Endometrium (tissue), 2 donors: ENCODE measurements around the gene MYZAP.

Experiments
- FAIRE-seq: peaks from 2 replicates; lab custom pipeline; 2012; peaks lifted over from hg19 to GRCh38; lab: Jason Lieb, UNC
- donor health status: control.
- donor health status: control.

The MYZAP gene

DNA sequence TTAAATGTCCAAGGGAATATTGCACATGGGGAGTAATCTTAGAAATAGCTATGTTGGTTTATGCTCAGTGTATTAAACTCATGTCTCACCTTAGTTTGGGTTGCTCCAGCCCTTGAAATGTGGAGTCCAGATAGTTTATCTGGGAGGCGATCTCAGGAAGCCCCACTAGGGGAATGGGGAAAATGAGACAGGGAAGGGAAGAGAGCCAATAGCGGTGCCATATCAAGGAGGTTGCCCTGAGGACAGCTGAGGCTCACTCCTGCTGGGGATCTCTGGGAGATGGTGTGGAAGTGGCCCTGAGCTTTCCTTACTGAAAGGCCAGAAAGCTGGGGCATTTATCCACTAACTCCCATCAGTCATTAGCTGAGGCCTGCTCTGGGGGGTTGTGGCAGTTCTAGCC lies 71.6 kb downstream of the MYZAP start:
- no peak for FAIRE-seq

DNA sequence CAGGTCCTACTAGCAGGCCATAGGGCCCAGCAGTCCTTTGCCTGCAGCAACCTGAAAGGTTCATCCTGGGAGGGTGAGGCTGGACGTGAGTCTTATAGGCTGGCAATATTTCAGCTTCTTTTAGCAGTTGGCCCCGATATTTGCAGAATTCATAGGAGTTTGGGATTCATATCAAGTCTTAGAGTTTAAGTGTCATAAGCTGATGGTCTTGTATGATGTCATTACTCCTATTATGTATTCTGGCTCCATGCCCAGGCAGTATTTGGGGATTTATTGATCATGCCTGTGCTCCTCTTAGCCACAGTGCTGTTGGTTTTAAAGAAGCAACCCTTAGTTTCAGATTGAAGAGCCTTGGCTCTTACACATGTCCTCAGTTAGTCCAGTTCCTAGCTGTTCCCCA lies 73.5 kb downstream of the MYZAP start:
- FAIRE-seq: no peak

DNA sequence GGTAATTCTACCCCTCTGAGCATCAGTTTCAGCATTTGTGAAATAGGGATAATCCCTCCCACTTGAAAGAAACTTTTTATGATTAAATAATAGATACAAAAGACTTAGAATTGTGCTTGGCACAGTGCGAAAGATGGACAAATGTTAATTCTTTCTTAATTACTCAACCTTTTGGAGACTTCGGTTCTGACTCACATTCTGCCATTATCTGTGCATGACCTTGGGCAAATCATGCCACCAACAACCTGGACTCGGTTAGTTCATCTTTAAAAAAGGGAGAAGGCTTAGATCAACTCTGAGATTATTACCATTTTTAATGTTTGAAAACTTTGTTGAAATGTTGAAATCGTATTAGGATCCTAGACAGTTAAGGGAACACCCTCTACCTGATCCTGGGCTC lies 74.2 kb downstream of the MYZAP start:
- FAIRE-seq: no peak

DNA sequence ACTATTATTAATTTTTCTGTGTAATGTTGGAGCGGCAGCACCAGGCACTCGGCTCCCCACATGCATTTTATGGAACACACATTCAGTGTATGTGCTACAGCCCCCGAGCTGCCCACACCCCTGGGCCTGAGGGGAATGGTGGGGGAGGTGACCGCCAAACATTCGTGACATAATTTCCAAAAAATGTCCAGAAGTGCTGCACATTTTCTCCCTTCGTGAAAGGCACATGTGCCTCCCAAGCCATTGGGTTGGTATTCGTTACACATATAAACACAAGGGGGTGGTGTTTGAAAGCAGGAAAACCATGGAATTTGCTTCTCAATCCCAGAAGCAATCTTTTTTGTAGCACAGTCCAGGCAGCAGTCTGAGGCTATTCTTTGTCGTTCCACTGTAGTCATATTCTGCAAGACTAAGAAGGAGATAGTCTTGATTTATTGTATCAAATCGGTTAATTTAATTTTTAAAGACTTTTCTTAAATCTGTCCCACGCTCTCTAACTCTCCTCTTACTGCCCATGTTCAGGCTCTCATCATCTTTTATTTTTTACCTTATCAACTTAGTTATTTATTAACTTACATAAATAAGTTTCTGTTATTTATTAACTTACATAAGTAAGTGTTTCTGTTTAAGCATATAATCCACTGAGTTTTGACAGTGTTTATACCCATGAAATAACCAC lies 75.6 kb downstream of the MYZAP start:
- FAIRE-seq: peak; percentile 93

DNA sequence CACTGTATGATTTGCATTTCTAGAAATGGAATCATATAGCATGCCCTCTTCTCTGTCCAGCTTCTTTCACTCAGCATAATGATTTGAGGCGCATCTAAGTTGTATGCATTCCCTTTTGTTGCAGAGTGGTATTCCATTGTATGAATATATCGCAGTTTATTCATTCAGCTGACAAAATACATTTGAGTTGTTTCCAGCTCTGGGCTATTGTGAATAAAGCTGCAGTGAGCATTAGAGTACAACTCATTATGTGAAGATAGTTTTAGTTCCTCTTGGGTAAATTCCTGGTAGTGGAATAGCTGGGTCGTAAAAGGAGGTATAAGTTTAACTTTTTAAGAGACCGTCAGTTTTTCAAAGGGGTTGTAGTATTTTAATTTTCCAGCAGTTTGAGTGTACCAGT lies 76.3 kb downstream of the MYZAP start:
- FAIRE-seq: no peak

DNA sequence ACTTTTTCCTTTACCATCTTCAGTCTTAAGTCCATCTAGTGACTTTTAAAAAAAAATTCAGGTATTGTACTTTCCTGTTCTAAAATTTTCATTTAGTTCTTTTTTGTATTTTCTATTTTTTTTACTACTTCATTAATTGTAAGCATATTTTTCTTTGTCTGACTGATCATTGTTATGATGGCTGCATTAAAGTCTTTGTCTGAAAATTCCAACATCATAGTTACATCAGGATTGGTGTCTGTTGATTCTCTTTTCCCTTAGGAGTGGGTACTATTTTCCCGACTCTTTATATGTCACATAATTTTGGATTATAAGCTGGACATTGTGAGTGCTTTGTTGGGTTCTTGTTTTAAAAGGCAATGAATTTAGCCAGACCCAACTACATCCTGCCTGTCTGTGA lies 79.9 kb downstream of the MYZAP start:
- peak; percentile 12 for FAIRE-seq

DNA sequence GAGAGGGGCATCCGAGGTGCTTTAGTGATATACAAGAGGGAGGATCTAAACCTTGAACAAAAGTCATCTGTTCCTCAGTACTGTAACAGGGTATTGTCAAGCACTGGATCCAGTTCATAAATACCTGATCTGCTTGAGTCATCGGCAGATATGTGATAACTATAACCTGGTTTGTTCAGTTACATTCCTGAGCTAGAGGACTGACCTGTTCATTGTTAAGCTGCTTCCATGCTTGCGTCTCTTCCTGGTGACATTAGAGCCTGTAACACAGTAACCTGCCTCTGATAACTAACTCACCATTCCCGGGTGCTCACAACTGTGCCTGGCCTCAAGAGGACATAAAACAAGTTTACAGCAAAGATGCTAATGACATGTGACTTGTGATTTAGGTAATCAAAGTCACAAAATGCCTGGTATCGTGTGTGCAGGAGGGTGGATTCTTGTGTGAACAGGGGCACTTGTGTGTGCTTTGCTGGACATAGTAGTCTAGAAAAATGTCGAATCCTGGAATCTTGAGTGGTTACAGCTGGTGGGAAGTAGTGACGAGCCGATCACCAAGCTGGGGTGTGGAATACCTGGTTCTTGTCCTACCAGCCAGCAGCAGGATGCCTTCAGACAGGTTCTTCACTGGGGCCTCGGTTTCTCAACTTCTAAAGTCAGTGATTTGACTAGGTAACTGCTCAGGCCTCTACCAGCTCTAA lies 83.9 kb downstream of the MYZAP start:
- FAIRE-seq: no peak

DNA sequence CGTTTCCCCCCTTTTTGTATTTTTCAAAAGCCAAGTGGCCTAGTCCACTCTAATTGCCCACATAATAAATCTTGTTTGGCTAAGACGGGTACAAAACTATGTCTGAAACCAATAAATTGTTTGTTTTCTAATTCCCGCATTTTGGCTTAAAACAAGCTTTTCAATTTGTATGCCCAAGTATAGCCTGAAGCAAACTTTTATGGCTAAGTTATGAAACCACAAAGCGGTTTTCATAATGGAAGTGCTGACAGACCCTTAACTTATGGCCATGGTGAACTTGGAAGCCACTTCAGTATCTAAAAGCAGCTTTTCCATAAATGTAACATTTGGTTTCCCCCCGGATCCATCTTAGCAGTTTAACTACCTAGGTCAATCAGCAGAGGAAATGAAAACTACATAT lies 84.9 kb downstream of the MYZAP start:
- no peak for FAIRE-seq

DNA sequence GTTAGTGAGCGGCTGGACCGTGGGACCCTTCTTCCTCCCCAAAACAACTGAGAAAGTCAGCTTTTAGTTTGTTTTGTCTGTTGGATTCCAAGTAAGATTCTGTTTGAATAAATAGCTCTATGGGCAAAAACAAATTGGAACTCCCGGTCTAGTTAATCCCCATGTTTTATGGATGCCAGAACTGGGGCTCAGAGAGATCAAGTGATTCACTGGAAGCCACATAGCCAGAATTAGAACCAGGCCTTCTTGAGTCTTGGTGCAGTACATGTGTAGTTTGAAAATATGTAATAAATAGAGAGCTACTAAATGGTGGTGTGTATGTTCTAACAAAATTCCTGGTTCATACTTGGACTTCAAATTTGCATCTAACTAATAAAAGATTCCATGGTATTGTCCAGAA lies 85.5 kb downstream of the MYZAP start:
- FAIRE-seq: no peak

DNA sequence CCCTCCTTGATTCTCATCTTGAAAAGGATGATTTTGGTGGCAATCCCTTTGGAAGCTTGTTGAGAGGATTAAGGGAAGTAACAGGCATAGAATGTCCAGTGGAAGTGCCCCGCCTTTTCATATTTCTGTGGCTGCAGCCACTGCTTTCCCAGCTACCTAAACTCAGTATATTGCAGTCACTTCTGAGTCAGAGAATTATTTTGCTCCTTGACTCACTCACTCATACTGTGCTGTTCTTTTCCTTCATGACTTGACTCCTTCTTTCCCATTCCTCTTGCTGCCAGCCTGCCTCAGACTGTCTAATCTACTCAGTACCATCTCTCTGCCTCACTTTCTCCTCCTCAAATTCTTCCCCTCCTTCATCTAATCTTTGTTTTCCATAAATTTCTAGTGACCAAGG lies 88.3 kb downstream of the MYZAP start:
- no peak for FAIRE-seq

DNA sequence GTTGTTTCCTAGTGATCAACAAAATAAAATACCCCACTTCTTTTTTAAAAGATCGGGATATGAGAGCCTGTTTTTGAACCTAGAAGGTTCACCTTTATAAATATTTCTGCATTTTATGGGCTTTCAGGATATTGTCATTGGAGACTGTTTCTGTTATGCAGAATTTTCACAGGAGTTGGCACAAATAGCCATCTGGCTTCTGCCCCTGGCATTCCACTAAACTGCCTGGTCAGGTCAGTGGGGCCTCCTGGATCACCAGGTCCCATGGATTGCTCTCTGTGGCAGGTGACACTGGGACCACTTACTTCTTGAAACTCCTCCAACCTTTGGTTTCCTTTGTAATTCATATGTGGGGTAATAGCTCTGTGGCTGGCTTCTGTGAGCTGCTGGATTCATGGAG lies 89.3 kb downstream of the MYZAP start:
- no peak for FAIRE-seq

DNA sequence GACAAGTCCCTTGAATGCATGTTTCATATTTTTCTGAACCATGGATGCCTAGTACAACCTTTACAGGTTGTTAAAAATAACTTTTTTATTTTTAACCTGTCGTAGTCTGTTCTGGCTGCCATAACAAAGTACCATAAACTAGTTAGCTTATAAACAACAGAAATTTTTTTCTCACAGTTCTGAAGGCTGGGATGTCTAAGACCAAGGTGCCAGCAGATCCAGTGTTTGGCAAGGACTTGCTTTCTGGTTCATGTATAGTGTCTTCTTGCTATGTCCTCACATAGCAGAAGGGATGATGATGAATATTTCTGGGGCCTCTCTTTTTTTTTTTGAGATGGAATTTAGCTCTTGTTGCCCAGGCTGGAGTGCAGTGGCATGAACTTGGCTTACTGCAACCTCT lies 91.8 kb downstream of the MYZAP start:
- FAIRE-seq: no peak

DNA sequence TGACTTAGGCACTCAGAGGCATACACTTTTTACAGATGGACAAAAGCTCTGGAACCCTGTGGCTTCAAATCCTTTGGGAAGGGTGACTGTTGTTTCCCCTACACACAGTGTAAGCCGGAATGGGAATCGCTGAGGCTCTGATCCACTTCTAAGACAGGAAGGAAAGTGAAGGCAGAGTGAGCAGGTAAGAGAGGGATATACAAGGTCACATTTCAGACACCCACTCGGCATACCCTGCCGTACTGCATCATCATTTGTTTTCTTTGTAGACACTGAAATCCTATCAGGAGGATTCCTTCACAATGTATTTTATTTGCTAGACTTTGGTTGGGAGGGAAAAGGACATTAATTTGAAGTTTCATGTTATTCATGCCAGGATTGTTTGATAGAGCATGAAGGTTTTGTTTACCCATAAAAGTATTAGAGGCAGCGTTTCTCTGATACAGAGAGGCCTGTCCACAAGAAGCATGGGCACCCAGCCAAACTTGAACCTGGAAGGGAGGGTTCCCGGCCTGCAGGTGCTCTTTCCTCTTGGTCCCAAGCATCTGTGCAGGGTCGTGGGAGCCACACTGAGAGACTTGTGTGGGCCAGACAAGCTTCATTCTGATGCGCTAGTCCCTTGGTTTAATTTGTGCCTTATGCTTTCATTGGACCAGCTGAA lies 92.9 kb downstream of the MYZAP start:
- no peak for FAIRE-seq

DNA sequence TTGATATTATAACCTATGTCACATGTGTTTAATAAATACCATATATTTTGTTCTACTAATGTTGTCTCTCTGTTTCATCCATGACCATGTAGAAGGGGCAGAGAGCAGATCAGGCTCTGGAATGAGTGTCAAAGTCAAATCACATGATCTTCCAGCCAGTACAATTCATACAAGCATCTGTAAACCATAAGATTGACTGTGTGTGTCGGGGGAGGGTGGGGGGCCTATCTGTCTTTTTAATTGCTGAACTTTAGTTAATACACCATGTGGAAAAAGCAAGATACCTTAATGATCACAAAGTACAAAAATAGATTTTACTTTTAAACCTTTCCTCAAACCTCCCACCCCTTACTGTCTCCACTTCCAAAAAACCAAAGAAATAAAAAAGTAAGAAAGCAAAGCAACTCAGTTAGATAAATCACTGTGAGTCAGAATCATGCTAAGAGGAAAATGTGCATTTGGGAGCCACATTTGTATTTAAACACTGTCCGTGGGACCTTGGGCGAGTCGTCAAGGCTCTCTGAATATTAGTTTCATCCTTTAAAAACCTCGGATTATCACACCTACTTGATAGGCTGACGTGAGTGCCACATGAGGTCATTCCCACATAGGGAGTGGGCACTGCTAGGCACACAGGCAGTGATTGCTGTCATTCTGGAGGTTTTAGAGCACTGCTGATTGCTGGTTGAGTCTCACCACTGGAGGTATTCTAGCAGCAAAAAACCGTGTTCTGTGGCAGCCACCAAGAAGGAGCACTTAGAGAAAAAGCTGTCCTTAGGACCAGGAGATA lies 93.8 kb downstream of the MYZAP start:
- peak; percentile 72 for FAIRE-seq

DNA sequence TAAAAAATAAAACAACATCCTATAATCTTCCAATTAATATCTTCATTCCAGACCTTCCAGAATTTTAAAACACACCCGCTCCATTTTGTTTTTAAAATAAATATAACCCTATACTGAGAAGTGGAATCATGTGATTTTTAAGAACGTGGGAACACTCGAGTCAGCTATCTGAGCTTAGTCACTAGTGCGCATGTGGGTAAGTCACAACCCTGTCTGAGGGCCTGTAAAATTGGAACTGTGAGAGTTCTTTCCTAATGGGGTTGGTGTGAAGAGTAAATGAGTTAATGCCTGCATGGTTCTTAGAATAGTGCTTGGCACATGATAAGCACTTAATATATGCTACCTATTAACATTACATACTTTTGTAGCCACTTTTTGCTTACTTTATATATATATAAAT lies 95.0 kb downstream of the MYZAP start:
- no peak for FAIRE-seq

DNA sequence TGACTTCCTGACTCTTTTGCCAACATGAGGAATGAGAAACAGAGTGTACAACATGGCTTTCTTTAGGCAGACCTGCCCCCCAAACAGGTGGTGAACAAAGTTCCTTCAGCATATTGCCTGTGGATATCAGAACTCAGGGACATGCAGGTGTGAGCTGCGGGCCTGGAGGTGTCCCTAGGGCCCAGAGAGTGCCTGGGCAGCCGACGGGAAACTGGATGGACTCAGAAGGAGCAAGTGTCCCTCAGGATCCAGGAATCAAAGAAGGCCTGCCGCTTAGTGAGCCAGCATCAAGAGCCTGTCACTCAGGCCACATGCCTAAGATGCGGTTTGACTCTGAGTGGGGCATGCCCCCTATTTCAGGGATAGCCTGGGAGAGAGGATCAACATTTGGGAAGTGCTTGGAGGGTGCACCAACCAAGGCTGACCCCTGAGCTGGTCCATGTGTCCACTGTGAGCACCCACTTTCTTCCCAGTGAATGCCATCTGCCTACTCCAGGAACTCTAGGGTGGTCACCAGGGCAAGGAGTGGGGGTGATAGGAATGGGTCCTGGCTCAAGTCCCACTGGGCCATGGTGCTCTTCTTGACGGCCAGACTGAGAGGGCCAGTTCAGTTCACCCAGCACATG lies 98.8 kb downstream of the MYZAP start:
- FAIRE-seq: no peak

DNA sequence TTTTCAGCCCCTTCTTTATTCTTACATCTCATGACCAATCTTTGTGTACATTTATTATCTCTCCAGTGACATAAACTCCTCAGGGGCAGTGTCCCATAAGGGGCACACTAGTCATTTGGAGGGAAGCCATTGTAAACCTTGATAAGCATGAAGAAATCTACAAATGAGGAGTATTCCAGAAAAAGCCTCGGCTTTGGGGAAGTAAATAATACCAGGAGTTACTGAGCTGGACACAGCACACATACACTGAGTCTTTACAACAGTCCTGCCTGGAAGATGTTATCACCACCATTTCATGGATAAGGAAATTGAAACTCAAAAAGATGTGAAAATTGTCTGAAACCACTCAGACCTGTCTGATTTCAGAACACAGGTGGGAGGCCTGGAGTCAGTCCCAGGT lies 99.4 kb downstream of the MYZAP start:
- no peak for FAIRE-seq

DNA sequence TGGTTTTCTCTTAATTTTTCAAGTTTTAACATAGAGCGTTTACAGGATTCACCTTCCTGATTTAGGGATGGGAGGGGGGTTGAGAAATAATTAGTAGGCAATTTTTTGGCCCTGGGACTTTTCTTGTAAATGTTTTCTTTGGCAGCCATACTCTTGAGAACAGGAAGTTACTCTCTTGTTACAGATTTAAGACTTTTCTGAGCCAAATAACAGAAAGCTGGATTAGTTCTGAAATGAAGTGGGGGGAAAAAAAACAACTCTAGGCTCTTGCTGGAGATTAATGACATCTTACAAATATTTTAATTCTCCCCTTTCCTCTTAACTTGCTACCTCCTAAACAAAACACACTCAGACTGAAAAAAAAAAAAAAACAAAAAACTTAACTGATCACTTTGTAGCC lies 101.0 kb downstream of the MYZAP start:
- FAIRE-seq: peak; percentile 90

DNA sequence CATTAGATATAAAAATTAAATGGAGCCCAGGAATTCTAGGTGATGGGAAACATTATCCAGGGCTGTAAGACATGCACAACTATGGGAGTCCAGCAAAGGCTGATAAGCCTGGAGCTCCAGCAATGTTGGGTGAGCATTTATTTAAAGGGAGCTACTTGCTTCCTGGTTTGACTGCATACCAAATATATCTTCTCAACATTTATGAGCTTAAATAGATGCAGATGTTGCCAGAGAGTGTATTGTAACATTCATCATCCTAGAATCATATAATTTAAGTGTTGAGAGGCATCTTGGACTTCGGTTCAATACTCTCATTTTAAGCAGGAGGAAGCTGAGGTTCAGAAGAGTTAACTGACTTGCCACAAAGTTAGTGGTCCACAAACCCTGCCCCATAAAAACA lies 102.6 kb downstream of the MYZAP start:
- peak; percentile 45 for FAIRE-seq

DNA sequence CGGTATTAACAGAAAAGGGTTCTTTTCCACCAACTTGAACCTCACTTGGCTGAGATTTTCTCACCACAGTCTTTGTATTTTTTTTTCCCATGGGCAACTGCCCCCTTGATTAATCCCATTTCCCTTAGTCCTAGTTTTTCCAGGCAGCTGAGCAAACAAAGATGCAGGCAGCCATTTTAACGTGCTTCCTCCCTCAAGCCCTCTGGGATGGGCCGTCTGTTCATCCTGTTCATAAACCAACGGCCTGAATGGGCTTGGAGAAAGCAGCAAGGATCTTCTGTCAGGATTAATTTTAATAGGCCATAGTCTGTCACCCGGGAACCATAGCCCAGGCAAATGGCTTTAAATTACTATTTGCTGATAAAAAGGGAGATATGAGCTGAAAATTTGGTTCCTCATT lies 104.4 kb downstream of the MYZAP start:
- FAIRE-seq: no peak

DNA sequence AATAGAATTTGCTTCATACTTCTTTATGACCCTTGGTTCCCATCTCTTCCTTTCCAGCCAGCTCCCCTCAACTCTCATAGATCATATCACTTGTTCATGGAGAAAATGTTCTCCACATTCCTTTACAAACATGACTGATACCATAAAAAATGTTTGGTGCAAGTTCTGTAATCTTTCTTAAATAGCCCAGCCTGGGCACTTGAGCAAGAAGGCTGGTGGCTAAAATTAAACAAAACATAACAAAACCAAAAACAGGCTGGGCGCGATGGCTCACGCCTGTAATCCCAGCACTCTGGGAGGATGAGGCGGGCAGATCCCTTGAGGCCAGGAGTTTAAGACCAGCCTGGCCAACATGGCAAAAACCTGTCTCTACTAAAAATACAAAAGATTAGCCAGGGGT lies 105.9 kb downstream of the MYZAP start:
- no peak for FAIRE-seq

DNA sequence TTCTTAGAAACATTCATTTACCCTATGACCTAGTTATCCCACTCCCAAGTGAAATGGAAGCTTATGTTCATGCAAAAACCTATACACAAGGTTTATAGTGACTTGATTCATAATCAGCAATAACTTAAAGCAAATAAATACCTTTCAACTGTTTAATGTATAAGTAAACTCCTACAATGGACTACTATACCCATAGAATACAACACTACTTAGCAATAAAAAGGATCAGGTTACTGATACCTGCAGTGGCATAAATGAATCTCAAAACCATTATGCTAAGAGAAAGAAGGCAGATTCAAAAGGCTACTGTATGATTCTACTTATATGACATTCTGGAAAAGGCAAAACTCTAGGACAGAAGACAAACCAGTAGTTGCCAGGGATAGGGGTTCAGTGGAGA lies 106.5 kb downstream of the MYZAP start:
- FAIRE-seq: no peak
